Caco-2 (cell line): ENCODE measurements around the gene PRRT1. TPM values are rescaled to one million over a fixed set of nuclear protein-coding genes. Genes with fewer than 3 reads are reported as not detected.
A peak's percentile ranks its signal among the peaks of the same experiment; 100 is the strongest.

Experiments used
- BruUV-seq: library from RNA; stranded (reverse); fragments of 400-500 nt; replicated peaks from 2 replicates; lab custom pipeline; 2021; lab: Mats Ljungman, UMichigan
- CTCF ChIA-PET: fragments of 300-600 bp; sonication (Branson Sonifier 250); formaldehyde crosslinking; loops from one replicate; lab custom pipeline; 2022; ENCODE audit warnings: antibody characterized with exemption; lab: Charles Lee
- POLR2A ChIA-PET: fragments of 300-600 bp; sonication (Branson Sonifier 250); formaldehyde crosslinking; loops from one replicate; lab custom pipeline; 2022; ENCODE audit warnings: antibody characterized with exemption; lab: Charles Lee
- DNase-seq, 2 experiments: peaks; one replicate each; pipeline versions ENCODE4 v3.0.0 to v3.0.0-alpha.2; 2020 to 2022
- H3K27me3 ChIP-seq: replicated peaks from 2 replicates; pipeline ENCODE4 v1.6.0; 2011; ENCODE audit warnings: low read length; ENCODE audit not compliant: control insufficient read depth, insufficient read depth
- H3K36me3 ChIP-seq: 2 replicates; pipeline ENCODE4 v1.5.1; 2011; ENCODE audit warnings: low read length; ENCODE audit not compliant: control insufficient read depth, insufficient read depth
- H3K4me1 ChIP-seq: fragments of 250-450 bp; sonication (Bioruptor Pico); 2 replicates; pipeline ENCODE4 v1.5.1; 2020; ENCODE audit warnings: mild to moderate bottlenecking
- H3K4me3 ChIP-seq: 2 replicates; pipeline ENCODE4 v1.5.1; 2011; ENCODE audit warnings: low read depth, mild to moderate bottlenecking, control low read depth, low read length
- H3K9me3 ChIP-seq: fragments of 250-450 bp; sonication (Bioruptor Pico); 2 replicates; pipeline ENCODE4 v1.5.1; 2020; ENCODE audit warnings: mild to moderate bottlenecking, moderate library complexity
- H3K27ac Mint-ChIP-seq: one replicate; pipeline ENCODE4 v1.8.0; 2022; ENCODE audit warnings: mixed read lengths; ENCODE audit not compliant: unreplicated experiment
- H3K27me3 Mint-ChIP-seq: one replicate; pipeline ENCODE4 v1.8.0; 2022; ENCODE audit warnings: mixed read lengths; ENCODE audit not compliant: insufficient read depth, unreplicated experiment
- H3K36me3 Mint-ChIP-seq: one replicate; pipeline ENCODE4 v1.8.0; 2022; ENCODE audit warnings: mild to moderate bottlenecking, mixed read lengths; ENCODE audit not compliant: insufficient read depth, unreplicated experiment
- H3K4me1 Mint-ChIP-seq: one replicate; pipeline ENCODE4 v1.8.0; 2022; ENCODE audit warnings: low read depth, mixed read lengths; ENCODE audit not compliant: unreplicated experiment
- H3K4me3 Mint-ChIP-seq: one replicate; pipeline ENCODE4 v1.8.0; 2022; ENCODE audit warnings: mild to moderate bottlenecking, moderate library complexity, mixed read lengths; ENCODE audit not compliant: unreplicated experiment
- H3K9me3 Mint-ChIP-seq: one replicate; pipeline ENCODE4 v1.8.0; 2022; ENCODE audit warnings: mixed read lengths; ENCODE audit not compliant: unreplicated experiment
- CTCF ChIP-seq, 2 experiments: fragments of 200-600 bp in 1 of 2; IDR thresholded peaks; 1 replicate in 1 of 2; 2 replicates in 1 of 2; pipeline versions ENCODE4 v1.5.1 to v1.8.0; 2011 to 2022; ENCODE audit warnings: antibody characterized with exemption in 1 of 2, control low read depth in 1 of 2, inconsistent platforms in 1 of 2, low read depth in 1 of 2, low read length in 1 of 2, mild to moderate bottlenecking in 1 of 2, moderate library complexity in 1 of 2; ENCODE audit not compliant: insufficient read depth in 1 of 2, severe bottlenecking in 1 of 2, unreplicated experiment in 1 of 2
- intact Hi-C: fragments of 100-400 bp; cut with micrococcal nuclease; formaldehyde crosslinking; loops from one replicate; pipeline ENCODE4 v1.10.0; 2022; ENCODE audit not compliant: unreplicated experiment
- total RNA-seq: library from RNA; stranded (reverse); gene quantifications from 2 replicates; pipeline ENCODE4 v1.2.3, GENCODE V29; 2022

The PRRT1 gene
- total RNA-seq, 1 experiment from 2014 or later, result 2.0 TPM

- TF ChIP-seq CTCF (IDR thresholded peaks at IDR 0.05; ENCODE audit: insufficient read depth in 1 of 2, low read depth in 1 of 2, low read length in 1 of 2, severe bottlenecking in 1 of 2, unreplicated experiment in 1 of 2), result no peak
- BruUV-seq, result no TSS peak
- POLR2A ChIA-PET, result interaction anchor here (0.6 to 1.4 kb wide), 5 partner anchors 18 to 439 kb away, joined by 3 to 29 read pairs (median 3); partner anchors contain the start of gene FKBPL
- peaks cover 15% of the 10 kb centered on the region for H3K4me1 ChIP-seq
- peaks cover 1% of the 10 kb centered on the region for H3K36me3 ChIP-seq
- Mint-ChIP-seq H3K4me1 (peaks cover 46% of the 10 kb centered on the region), H3K36me3 (peaks cover 46% of the 10 kb centered on the region), H3K27ac (peak within 1 kb of the TSS; percentile 94), H3K27me3 (no peaks in the 10 kb centered on the region), H3K9me3 (no peaks in the 10 kb centered on the region), H3K4me3 (peak within 1 kb of the TSS; percentile 81)
- DNase-seq, result peak; percentile 97 to 99
- H3K27me3 ChIP-seq, result no peaks in the 10 kb centered on the region
- H3K9me3 ChIP-seq, result no peaks in the 10 kb centered on the region
- intact Hi-C loops, result loop anchor here (1.0 kb wide), 4 partner anchors 12 to 50 kb away; partner anchors contain the start of genes ATF6B, PBX2 and PPT2
- peak within 1 kb of the TSS; percentile 87 for H3K4me3 ChIP-seq
- CTCF ChIA-PET, result interaction anchor here (0.6 to 2.1 kb wide), 8 partner anchors 12 to 793 kb away, joined by 3 to 24 read pairs (median 4); partner anchors contain the start of genes GPSM3 and PBX2
These were observed 26.2 kb upstream of the PRRT1 start, which contains the start of gene RNF5 for GRCh38 chr6:32177788-32178546. Gene RNF5 (plus strand): TSS chr6:32178405. CDS start chr6:32178512, 107 bp downstream.

GRCh38 chr6:32177183-32177787 lies 25.5 kb upstream of the PRRT1 start:
- peaks cover 46% of the 10 kb centered on the region for H3K4me1 Mint-ChIP-seq
- H3K27ac Mint-ChIP-seq, result peak overlapping the region; percentile 94
- peaks cover 42% of the 10 kb centered on the region for H3K36me3 Mint-ChIP-seq
- intact Hi-C loops, result loop anchor here (1.0 kb wide), 1 partner anchor 18 kb away; no protein-coding TSS in a partner anchor
- POLR2A ChIA-PET, result interaction anchor here (0.6 to 1.4 kb wide), 5 partner anchors 13 to 363 kb away, joined by 3 to 29 read pairs (median 3); partner anchors contain the start of genes FKBPL and PBX2
- no peaks in the 10 kb centered on the region for H3K9me3 ChIP-seq
- no peaks in the 10 kb centered on the region for H3K27me3 ChIP-seq
- peak overlapping the region; percentile 87 for H3K4me3 ChIP-seq
- peak overlapping the region; percentile 81 for H3K4me3 Mint-ChIP-seq
- peaks cover 1% of the 10 kb centered on the region for H3K36me3 ChIP-seq
- no peaks in the 10 kb centered on the region for H3K9me3 Mint-ChIP-seq
- no peaks in the 10 kb centered on the region for H3K27me3 Mint-ChIP-seq
- DNase-seq, result peak; percentile 64 to 68
- CTCF ChIA-PET, result interaction anchor here (0.6 to 2.1 kb wide), 7 partner anchors 13 to 794 kb away, joined by 3 to 24 read pairs (median 3); partner anchors contain the start of genes GPSM3 and PBX2
- TF ChIP-seq CTCF (IDR thresholded peaks at IDR 0.05; ENCODE audit: insufficient read depth in 1 of 2, low read depth in 1 of 2, low read length in 1 of 2, severe bottlenecking in 1 of 2, unreplicated experiment in 1 of 2), result no peak
- TSS peak; percentile 58 for BruUV-seq
- H3K4me1 ChIP-seq, result peaks cover 22% of the 10 kb centered on the region
